Measurements from ENCODE around the gene KLK13. TPM values are rescaled to one million over a fixed set of nuclear protein-coding genes. Genes with fewer than 3 reads are reported as not detected.

The KLK13 gene
- total and polyA plus RNA-seq, 12 donors, result 0.11 to 0.47 TPM; not detected in 10

DNA sequence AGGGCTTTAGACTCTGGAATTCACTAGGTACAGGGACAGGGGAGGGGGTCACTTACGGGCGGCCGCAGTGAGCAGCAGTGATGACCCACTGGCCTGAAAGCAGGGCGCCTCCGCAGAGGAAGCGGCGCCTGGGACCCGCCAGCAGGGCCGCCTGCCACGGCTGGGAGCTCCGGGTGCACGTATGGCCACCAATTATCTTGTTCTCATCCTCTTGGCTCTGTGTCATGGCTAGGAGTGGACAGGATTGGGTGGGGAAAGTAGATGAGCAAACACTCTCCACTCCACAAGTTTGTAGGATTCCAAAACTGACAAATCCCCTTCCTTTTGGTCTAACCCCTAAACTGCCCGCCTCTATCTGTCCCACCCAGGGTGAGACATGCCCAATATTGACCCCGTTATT, 16.6 kb upstream of the KLK13 start:
- no peak for DNase-seq
- no peak overlapping the region for H3K27ac ChIP-seq
- 87 to 94% (median 91%) methylated on average over 14 of the region's 14 CpGs for WGBS, 4 donors
- TF ChIP-seq, protein P1, sequence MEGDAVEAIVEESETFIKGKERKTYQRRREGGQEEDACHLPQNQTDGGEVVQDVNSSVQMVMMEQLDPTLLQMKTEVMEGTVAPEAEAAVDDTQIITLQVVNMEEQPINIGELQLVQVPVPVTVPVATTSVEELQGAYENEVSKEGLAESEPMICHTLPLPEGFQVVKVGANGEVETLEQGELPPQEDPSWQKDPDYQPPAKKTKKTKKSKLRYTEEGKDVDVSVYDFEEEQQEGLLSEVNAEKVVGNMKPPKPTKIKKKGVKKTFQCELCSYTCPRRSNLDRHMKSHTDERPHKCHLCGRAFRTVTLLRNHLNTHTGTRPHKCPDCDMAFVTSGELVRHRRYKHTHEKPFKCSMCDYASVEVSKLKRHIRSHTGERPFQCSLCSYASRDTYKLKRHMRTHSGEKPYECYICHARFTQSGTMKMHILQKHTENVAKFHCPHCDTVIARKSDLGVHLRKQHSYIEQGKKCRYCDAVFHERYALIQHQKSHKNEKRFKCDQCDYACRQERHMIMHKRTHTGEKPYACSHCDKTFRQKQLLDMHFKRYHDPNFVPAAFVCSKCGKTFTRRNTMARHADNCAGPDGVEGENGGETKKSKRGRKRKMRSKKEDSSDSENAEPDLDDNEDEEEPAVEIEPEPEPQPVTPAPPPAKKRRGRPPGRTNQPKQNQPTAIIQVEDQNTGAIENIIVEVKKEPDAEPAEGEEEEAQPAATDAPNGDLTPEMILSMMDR (IDR thresholded peaks at IDR 0.05), result no peak
- TF ChIP-seq POLR2A (IDR thresholded peaks at IDR 0.05), result no peak
- no peaks in the 10 kb centered on the region for H3K9me3 ChIP-seq (replicated peaks in 1 of 3)
- H3K4me3 ChIP-seq, result no peak overlapping the region
- H3K36me3 ChIP-seq (replicated peaks in 1 of 2), result no peaks in the 10 kb centered on the region
- no peaks in the 10 kb centered on the region for H3K27me3 ChIP-seq
- no peaks in the 10 kb centered on the region for H3K4me1 ChIP-seq (replicated peaks in 1 of 2)
- intact Hi-C loops (cut with DNase I), result no loop called here

DNA sequence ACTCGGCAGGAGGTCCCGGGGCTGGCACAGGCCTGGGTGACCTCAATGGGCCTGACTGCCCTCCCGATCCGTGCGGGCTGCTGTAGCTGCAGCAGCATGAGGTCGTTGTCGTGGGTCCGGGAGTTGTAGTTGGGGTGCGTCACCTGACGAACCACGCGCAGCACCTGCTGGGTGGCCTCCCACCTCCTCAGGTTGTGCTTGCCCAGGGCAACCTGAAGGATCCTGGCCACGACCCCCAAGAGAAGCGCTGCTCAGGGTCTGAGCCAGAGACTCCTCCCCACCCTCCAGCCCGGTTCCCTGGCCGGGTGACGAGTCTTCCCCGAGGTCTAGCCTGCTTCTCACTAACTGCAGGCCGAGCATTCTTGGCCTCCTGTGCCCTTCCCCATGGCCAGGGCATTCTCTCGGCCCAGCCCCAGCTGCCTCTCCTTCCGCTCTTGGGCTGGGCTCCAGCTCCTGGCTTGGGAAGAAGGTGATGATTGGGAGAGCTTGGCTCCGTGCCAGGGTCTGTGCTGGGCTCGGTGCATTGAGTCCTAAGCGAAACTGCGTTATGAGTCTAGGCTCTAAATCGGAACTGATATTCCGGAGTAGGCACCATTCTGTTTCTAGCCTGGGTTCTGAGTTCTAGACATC, 14.7 kb upstream of the KLK13 start:
- TF ChIP-seq, protein P1 (IDR thresholded peaks at IDR 0.05), result no peak
- no peak for TF ChIP-seq POLR2A (IDR thresholded peaks at IDR 0.05)
- WGBS, 4 donors, result 75 to 81% (median 78%) methylated on average over 6 to 27 of the region's 27 CpGs
- Histone ChIP-seq H3K27ac (no peak overlapping the region), H3K27me3 (no peaks in the 10 kb centered on the region), H3K4me1 (replicated peaks in 1 of 2) (no peaks in the 10 kb centered on the region), H3K36me3 (replicated peaks in 1 of 2) (no peaks in the 10 kb centered on the region), H3K4me3 (no peak overlapping the region), H3K9me3 (replicated peaks in 1 of 3) (no peaks in the 10 kb centered on the region)
- intact Hi-C loops (cut with DNase I), result no loop called here
- no peak for DNase-seq

DNA sequence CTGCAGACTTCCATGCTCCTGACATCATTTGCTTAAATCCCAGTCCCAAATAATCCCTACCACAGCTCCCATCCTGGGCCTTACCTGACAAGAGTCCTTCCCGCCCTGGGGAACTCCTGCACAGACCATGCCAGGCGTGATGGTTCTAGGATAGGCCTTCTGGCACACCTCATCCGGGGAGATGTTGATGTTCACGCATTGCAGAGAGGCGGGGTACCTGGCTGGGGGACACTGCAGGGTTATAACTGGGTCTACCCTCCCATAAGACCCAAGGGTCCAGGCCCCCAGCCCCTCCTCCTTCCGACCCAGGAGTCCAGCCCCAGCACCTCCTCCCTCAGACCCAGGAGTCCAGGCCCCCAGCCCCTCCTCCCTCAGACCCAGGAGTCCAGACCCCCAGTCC, 13.8 kb upstream of the KLK13 start:
- intact Hi-C loops (cut with DNase I), result no loop called here
- Histone ChIP-seq H3K36me3 (replicated peaks in 1 of 2) (no peaks in the 10 kb centered on the region), H3K4me3 (no peak overlapping the region), H3K27ac (no peak overlapping the region), H3K4me1 (replicated peaks in 1 of 2) (no peaks in the 10 kb centered on the region), H3K27me3 (no peaks in the 10 kb centered on the region), H3K9me3 (replicated peaks in 1 of 3) (no peaks in the 10 kb centered on the region)
- 90 to 100% (median 93%) methylated on average over 1 to 6 of the region's 6 CpGs for WGBS, 4 donors
- TF ChIP-seq, protein P1 (IDR thresholded peaks at IDR 0.05), result no peak
- no peak for TF ChIP-seq POLR2A (IDR thresholded peaks at IDR 0.05)
- no peak for DNase-seq

DNA sequence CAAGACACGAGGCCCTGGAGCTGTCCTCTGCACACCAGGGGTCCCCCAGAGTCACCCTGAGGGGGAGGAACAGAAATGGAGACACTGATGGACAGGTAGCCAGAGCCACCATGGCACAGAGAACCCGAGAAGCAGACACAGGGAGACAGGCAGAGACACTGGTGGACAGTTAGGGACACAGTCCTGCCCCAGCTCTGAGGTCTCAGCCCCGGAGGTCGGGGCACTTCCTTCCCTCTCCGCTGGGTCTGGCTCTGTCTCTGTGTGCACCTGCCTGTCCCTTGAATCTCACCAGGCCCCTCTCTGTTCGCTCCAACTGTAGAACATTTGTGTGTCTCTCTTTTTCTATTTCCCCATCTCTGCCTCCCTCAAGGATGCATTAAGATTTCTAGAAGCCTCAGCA, 13.2 kb upstream of the KLK13 start:
- H3K36me3 ChIP-seq (replicated peaks in 1 of 2), result no peaks in the 10 kb centered on the region
- intact Hi-C loops (cut with DNase I), result no loop called here
- H3K27ac ChIP-seq, result no peak overlapping the region
- WGBS, 4 donors, result 67 to 87% (median 75%) methylated on average over 4 to 6 of the region's 6 CpGs
- DNase-seq, result no peak
- TF ChIP-seq, protein P1 (IDR thresholded peaks at IDR 0.05), result no peak
- no peak for TF ChIP-seq POLR2A (IDR thresholded peaks at IDR 0.05)
- H3K4me1 ChIP-seq (replicated peaks in 1 of 2), result no peaks in the 10 kb centered on the region
- no peaks in the 10 kb centered on the region for H3K9me3 ChIP-seq (replicated peaks in 1 of 3)
- H3K4me3 ChIP-seq, result no peak overlapping the region
- H3K27me3 ChIP-seq, result no peaks in the 10 kb centered on the region
